Measurements from ENCODE around the gene MBNL1.
A peak's percentile ranks its signal among the peaks of the same experiment; 100 is the strongest.
"Not testable (repeated sequence)": the region's sequence is repeated elsewhere in the genome, so short reads cannot be mapped to it uniquely, and the experiment has no call there.

The MBNL1 gene

DNA sequence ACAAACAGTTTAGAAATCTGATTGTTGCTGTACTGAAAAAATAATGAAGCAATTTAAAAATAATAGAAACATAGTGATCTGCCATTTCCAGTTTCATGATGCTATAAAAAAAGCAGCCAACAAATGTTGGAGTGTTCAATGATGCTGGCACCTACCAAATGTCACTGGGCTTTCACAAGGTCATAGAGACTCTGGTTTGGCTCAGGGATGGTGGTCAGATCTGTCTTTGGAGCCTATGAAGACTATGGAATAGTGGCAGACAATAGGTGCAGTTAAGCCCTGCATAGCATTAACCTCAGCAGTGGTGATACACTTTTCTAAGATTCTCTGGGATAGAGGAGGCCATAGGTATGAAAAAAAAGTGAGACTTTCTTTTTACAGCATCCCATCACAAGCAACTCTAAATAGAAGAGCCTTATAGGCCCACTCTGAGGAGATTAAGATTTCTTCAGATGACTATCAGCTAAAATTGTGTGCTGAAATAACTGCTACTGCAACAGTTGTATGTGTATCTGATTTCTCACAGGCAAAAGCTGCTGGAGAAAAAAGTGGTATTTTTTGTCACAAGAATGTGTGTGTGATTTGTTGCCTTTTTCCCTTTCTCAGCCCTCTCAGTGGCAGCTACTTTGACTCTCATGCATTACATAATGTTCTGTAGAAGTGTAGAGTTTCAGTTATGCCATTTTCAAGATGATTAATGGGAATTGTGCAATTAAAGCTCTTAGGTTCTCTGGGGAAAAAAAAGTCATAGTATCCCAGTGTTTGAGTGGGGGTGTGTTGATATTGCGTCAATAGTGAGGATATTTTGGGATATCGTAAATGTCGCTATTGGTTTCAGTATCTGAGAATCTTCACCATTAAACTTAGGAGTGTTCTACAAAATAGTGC is 137.4 kb downstream of the MBNL1 start:
- TF ChIP-seq GATA1 (IDR thresholded peaks at IDR 0.05; ENCODE audit: low read depth, low read length) = no peak
- TF ChIP-seq POLR2A (IDR thresholded peaks at IDR 0.05; ENCODE audit: low read length) = no peak
- DNase-seq = no peak

DNA sequence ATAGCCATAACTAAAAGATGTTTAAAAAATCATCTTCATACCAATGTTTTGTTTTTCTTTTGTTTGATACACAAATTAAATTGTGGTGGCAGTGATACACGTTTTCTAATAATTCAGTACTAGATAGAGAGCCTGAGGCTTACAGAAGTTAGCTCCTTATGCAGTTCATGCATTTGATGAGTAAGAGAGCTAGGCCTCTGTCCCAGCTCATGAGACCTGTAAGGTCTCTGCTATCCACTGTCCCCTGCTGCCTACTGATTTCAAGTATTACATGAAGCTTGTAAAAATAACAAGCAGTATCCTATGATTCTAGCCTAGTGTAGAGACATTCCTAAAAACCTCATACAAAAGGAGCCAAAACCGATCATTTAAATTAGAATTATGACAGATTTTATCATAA is 144.5 kb downstream of the MBNL1 start:
- no peak for TF ChIP-seq POLR2A (IDR thresholded peaks at IDR 0.05; ENCODE audit: low read length)
- no peak for TF ChIP-seq GATA1 (IDR thresholded peaks at IDR 0.05; ENCODE audit: low read depth, low read length)
- no peak for DNase-seq

DNA sequence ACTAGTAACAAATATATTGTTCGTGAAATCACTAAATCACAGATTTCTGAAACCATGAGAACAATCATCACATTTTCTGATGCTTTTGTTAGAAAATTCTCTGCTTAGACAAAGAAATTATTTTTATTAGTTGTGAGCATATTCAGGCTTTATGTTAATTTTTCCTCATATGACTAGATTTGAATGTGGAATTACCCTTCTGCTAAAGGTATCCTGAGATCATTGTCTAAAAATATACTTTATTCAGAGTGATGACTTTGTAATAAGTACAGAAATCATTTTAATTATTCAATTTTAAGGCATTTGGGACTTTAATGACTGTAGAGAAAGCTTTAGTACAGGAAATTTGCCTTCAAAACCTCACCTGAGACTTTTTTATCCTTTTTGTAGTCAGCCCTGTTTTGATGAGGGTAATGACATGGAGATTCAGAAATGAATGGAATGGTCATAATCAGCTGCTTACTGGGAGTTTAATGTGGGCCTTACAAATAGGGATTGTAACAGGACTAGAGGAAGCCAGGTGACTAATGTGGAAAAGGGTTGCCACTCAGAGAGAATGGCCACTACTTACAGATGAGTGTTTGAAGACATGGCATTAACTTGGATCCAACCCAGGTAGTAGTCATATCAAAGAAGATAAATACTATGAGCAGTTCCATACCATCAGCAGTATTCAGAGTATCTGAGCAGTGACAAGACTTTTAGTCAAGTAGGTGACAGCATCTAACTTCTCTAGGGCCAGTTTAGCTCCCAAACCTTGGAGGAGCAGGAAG is 148.3 kb downstream of the MBNL1 start:
- TF ChIP-seq POLR2A (IDR thresholded peaks at IDR 0.05; ENCODE audit: low read length) (no peak), GATA1 (IDR thresholded peaks at IDR 0.05; ENCODE audit: low read depth, low read length) (no peak)
- DNase-seq = no peak

DNA sequence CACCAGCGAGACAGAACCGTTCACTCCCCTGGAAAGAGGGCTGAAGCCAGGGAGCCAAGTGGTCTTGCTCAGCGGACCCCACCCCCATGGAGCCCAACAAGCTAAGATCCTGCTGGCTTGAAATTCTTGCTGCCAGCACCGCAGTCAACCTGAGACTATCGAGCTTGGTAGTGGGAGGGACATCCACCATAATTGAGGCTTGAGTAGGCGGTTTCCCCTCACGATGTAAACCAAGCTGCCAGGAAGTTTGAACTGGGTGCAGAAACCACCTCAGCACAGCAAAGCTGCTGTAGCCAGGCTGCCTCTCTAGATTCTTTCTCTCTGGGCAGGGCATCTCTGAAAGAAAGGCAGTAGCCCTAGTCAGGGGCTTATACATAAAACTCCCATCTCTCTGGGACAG is 151.0 kb downstream of the MBNL1 start:
- no peak for DNase-seq
- TF ChIP-seq GATA1 (IDR thresholded peaks at IDR 0.05; ENCODE audit: low read depth, low read length) (no peak), POLR2A (IDR thresholded peaks at IDR 0.05; ENCODE audit: low read length) (no peak)

GRCh38 chr3:152421162-152421561 is 152.4 kb downstream of the MBNL1 start:
- no peak for DNase-seq
- TF ChIP-seq POLR2A (IDR thresholded peaks at IDR 0.05; ENCODE audit: low read length) (no peak), GATA1 (IDR thresholded peaks at IDR 0.05; ENCODE audit: low read depth, low read length) (no peak)

- DNase-seq = no peak
- TF ChIP-seq POLR2A (IDR thresholded peaks at IDR 0.05; ENCODE audit: low read length) = no peak
- no peak for TF ChIP-seq GATA1 (IDR thresholded peaks at IDR 0.05; ENCODE audit: low read depth, low read length)
These were observed 157.7 kb downstream of the MBNL1 start for GRCh38 chr3:152426393-152426792.

- TF ChIP-seq POLR2A (IDR thresholded peaks at IDR 0.05; ENCODE audit: low read length) (no peak), GATA1 (IDR thresholded peaks at IDR 0.05; ENCODE audit: low read depth, low read length) (no peak)
- no peak for DNase-seq
These were observed 159.8 kb downstream of the MBNL1 start for GRCh38 chr3:152428577-152428976.

DNA sequence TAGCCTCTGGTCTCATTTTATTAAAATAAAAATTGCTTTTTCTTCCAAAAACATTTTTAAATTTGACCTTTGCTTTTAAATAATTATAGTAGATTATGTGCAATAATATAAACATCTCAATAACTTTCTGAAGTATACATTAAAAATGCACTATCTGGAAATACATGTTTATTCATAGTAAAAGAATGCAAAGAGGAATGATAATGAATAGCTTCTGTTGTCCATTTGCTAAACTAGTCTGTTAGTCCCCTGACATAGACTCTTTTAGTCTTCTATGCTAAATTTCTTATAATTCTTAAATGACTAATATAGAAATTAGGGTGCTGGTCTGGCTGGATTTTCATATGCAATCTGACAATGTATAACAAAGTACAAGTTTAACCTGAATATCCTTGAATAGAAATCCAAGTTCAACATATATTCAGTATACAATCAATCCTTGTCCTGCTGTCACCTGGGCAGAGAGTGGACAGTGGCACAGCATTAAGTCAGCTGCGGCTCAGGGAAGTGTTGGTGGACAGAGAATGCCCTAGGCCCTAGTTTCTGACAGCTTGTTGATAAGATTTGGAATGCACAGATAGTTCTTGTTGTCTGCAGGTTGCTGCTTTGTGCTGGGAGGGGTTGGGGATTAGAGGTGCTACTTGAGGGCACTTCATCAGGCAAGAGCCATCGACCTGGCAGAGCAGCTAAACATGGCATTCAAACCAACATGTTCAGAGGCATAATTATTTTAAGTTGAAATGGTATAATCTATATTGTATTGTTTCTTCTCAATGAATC is 161.7 kb downstream of the MBNL1 start:
- peak in 1 of 2 experiments; percentile 10 for DNase-seq
- TF ChIP-seq POLR2A (IDR thresholded peaks at IDR 0.05; ENCODE audit: low read length) (no peak), GATA1 (IDR thresholded peaks at IDR 0.05; ENCODE audit: low read depth, low read length) (no peak)

DNA sequence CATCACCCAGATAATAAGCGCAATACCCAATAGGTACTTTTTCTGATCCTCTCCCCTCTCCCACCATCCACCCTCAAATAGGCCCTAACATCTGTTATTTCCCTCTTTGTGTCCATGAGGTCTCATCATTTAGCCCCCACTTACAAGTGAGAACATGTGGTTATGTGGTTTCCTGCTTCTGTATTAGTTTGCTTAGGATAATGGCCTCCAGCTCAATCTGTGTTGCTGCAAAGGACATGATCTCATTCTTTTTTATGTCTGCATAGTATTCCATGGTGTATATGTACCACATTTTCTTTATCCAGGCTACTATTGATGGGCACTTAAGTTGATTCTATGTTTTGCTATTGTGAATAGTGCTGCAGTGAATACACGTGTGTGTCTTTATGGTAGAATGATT is 165.4 kb downstream of the MBNL1 start:
- DNase-seq = no peak
- TF ChIP-seq GATA1 (IDR thresholded peaks at IDR 0.05; ENCODE audit: low read depth, low read length) (no peak), POLR2A (IDR thresholded peaks at IDR 0.05; ENCODE audit: low read length) (no peak)

DNA sequence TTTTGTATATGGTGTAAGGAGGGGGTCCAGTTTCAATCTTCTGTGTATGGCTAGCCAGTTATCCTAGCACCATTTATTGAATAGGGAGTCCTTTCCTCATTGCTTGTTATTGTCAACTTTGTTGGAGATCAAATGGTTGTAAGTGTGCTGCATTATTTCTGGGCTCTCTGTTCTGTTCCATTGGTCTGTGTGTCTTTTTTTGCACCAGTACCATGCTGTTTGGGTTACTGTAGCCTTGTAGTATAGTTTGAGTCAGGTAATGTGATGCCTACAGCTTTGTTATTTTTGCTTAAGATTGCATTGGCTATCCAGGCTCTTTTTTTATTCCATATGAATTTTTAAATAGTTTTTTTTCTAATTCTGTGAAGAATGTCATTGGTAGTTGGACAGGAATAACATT is 166.5 kb downstream of the MBNL1 start:
- DNase-seq = not testable (repeated sequence)

DNA sequence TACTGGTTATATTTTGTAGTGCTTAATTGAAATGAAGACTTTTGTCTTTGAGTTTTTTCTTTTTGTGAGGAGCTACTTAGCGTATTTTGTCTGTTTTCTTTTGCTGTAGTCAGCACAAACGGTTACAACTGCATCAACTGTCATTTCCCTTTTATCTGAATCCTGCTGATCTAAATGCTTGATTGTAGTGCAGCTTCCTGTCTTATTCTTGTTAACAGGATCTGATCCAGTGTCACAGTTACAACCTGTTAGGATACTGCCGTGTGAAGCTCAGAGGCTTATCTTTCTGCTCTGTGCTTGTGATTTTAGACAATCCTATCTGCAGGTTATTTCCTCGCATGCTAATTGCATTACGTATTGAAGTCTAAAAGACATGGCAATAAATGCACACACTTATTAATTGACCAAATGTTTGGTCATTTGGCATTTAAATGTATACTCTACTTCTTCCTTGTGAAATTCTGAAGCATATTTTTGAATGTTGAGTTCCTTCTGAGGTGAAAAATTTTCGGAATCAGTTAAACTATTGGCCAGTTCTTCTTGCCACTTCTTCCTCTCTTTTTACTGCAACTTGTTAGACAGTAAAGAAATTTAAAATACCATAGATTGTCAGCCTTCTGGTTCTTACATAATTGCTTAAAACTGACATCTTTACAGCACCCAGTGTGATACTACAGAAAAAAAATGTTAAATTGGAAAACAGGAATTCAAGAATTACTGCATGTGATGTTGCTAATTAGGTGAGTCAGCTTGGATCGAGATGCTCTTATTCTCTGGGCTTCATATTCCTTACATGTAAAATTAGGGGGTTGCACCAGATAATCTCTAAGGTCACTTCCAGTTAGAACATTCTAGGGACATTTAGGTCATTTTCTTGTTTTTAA is 168.2 kb downstream of the MBNL1 start:
- DNase-seq = peak; percentile 25 to 40
- no peak for TF ChIP-seq GATA1 (IDR thresholded peaks at IDR 0.05; ENCODE audit: low read depth, low read length)
- no peak for TF ChIP-seq POLR2A (IDR thresholded peaks at IDR 0.05; ENCODE audit: low read length)

- no peak for DNase-seq
- TF ChIP-seq POLR2A (IDR thresholded peaks at IDR 0.05; ENCODE audit: low read length) (no peak), GATA1 (IDR thresholded peaks at IDR 0.05; ENCODE audit: low read depth, low read length) (no peak)
These were observed 169.5 kb downstream of the MBNL1 start for GRCh38 chr3:152438181-152438580.

DNA sequence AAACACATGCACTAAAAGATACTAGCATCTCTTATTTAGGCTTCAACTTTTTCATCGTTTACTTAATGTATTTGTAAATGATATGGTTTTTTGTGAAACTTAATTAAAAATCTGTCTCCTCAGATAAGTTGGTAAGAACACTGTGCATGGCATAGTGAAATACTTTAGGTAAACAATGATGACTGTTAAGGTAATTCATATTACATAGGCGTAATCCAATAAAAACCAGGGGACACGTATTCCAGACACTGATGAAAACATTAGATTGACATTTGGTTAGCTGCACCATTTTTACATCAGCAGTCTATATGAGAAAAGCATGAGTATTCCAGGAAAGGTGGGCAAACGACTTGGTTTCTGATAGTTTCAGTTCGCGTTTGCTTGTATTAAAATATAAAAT is 170.0 kb downstream of the MBNL1 start:
- no peak for TF ChIP-seq GATA1 (IDR thresholded peaks at IDR 0.05; ENCODE audit: low read depth, low read length)
- no peak for TF ChIP-seq POLR2A (IDR thresholded peaks at IDR 0.05; ENCODE audit: low read length)
- no peak for DNase-seq

GRCh38 chr3:152440243-152440642 is 171.5 kb downstream of the MBNL1 start:
- peak in 1 of 2 experiments; percentile 23 for DNase-seq

Measured in erythroblast (primary cell).